Measurements from ENCODE around the gene PEX16. TPM values are rescaled to one million over a fixed set of nuclear protein-coding genes. Genes with fewer than 3 reads are reported as not detected.

PEX16 gene
- total RNA-seq, 1 experiment from 2014 or later, result 26.8 TPM

DNA sequence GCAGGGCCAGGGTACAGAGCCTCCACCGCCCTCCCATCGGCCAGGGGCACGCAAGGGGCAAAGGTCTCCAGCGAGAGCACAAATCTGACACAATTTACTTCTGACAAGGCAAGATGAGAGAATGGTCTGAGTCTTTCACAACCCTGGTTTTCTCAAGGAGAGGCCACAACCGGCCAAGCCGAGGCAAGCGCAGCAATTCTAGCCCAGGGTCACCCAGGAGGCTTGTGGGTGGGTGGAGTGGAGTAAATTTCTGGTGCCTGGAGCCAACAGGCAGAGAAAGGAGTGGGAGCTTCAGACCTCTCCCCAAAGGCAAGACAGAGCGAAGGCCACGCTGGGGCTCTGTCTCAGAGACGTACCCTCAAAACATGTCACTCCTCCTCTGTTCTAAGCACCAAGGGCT is 14.1 kb upstream of the PEX16 start:
- no peak for DNase-seq (ENCODE audit: low read depth)

DNA sequence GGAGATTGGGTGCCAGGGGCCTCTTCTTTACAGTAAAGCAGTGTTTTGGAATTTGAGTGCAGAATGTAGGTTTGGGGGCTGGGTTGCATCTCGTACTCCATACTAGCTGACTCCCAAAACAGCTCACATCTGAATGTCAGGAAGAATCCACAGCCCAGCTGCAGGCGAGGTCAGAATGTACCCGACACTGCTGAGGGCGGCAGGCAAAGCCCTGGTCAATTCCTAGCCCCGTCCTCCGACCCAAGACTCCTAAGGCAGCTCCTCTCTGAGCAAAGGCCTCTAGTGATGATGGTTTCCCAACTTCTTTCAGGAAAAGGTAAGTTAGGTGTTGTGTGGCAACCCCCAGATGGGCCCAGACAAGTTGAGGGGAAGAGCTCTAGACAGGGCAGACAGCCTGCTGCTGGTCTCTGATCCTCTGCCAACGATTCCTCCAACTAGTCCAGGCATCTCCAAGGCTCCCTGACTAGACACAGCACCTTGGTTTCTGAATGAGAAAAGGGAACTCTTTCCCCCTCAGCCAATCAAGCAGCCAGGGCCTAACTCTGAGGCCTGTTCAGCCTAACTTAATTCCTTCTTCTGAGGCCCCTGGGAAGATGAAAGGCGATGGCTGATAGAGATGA is 13.4 kb upstream of the PEX16 start:
- DNase-seq (ENCODE audit: low read depth), result no peak

DNA sequence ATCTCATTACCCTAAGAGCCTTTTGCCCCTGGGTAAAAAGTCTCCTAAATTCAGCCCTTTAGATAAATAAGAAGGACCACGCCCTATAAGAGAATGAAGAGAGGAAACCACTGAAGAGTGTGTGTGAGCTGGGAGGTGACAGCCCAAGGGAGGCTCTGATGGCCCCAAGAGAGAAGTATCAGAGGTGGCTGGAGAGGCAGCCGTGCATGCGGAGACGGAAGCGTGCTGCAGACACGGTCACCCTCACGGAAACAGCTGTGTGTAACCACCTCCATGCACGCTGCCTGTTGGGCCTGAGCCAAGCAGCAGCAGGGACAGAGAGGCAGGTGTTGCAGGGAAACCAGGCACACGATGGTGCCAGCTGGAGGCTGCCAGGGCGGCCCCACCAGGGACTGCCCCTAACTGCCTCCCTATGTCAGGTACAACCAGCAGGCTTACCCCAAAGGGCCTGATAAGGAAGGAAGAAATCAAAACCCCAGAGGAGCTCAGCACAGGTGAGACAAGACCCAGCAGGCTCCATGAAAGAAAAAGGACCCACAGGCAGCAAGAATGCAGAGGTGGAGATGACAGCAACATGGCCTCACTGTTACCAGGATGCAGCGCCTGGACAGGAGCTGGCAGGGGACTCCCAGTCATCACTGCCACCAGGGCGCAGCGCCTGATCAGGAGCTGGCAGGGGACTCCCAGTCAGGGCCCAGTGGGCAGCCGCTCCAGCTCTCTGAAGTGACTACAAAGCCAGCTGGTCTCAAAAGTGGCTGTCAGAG is 12.5 kb upstream of the PEX16 start:
- DNase-seq (ENCODE audit: low read depth), result no peak

DNA sequence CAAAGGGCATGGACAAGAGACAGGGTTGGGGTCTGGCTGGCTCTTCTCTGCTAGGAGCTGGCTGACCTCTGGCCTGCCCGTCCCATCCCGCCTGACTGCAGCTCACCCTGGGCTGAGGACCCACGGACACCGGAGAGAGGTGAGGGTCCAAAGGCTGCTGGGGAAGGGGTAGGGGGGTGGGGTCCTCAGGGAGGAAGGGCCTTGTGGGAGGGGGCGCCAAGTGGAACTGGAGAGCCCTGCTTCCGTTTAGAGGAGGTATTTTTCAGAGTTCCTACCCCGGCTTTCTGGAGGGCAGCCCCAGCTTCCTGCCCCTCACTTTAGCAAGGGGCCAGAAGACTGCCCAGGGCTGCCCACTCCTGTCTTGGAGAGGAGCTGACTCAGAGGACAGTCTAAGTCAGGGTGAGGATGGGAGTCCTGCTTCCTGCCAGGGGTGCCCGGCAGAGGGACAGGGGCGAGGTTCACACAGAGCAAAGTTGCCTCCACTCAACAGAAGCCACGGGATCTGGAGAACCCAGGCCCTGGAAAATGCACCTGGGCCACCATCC is 11.9 kb upstream of the PEX16 start:
- DNase-seq (ENCODE audit: low read depth), result no peak

DNA sequence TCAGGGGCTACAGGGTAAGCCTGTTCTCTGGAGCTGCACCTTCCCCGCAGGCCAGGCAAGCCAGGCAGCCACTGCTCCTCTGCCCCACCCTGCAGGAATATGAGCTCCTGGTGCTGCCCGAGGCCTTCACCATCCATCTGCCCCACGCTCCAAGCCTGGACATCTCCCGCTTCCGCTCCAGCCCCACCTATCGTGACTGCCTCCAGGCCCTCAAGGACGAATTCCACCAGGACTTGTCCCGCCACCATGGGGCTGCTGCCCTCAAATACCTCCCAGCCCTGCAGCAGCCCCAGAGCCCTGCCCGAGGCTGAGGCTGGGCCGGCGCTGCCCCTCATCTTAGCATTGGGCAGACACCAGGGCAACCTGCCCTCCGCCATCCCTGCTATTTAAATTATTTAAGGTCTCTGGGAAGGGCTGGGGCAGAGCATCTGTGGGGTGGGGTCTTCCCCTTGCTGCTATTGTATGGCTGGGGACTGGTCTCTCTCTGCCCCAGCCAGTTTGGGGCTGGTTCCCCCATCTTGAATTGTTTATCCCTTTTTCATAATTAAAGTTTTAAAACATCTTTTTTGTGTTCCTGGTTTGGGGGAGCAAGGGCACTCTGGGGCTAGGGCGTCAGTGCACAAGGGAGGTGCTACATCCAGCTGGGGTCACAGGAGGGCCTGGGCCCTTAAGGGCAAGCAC is 11.0 kb upstream of the PEX16 start:
- no peak for DNase-seq (ENCODE audit: low read depth)

DNA sequence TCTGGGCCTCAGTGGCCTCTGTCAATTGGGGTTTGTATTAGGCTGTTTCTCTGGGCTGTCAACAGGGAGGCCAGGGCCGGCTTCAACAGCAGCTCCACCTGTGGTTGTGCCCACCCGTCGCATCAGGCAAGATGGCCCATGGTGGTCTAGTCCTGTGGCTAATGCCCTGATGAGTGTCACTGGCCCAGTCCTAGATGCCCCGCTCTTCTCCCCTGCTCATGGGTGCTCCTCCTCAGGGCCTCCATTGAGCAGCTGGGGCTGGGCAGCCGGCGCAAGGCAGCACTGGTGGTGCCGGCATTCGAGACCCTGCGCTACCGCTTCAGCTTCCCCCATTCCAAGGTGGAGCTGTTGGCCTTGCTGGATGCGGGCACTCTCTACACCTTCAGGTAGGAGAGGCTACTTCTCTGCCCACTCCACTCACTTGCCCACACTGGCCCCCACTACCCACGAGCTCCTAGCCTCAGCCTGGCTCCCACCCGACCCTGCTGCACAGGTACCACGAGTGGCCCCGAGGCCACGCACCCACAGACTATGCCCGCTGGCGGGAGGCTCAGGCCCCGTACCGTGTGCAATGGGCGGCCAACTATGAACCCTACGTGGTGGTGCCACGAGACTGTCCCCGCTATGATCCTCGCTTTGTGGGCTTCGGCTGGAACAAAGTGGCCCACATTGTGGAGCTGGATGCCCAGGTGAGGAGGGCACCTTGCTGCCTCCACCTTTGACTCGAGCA is 10.2 kb upstream of the PEX16 start:
- no peak for DNase-seq (ENCODE audit: low read depth)

DNA sequence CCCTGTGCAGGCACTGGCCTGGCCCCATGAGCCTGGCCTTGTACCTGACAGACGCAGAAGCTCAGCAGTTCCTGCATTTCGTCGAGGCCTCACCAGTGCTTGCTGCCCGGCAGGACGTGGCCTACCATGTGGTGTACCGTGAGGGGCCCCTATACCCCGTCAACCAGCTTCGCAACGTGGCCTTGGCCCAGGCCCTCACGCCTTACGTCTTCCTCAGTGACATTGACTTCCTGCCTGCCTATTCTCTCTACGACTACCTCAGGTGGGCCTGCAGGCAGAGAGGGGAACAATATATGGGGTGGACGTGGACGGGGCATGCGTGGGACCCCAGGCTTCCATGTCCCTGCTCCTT is 9.6 kb upstream of the PEX16 start:
- DNase-seq (ENCODE audit: low read depth), result no peak

DNA sequence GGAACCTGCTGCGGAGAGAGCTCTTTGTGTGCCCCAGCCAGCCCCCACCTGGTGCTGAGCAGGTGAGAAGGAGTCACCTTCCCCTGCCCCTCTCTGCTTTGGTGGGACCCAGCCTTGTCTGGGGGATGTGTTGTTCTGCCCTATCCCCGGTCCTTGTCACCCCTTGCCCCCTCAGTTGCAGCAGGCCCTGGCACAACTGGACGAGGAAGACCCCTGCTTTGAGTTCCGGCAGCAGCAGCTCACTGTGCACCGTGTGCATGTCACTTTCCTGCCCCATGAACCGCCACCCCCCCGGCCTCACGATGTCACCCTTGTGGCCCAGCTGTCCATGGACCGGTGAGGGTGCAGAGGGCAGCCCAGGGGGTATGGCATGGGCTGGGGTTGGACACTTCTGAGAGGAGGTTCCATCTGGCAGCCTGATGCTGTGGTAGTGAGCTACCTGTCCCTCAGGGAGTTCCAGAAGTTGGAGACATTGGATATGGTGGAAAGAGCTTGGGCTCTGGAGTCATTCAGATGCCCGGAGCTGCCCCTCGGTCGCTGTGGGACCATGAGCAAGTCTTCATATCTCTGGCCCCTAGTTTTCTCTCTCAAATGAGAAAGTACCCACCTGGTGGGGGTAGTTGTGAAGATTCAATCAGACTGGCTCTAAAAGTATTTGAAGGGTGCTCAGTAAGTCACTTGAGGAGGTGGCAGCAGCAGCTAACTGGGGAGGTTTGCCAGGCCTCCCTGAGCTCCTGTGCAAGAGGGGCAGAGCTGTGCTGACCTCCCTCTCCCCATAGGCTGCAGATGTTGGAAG is 9.1 kb upstream of the PEX16 start:
- no peak for DNase-seq (ENCODE audit: low read depth)

DNA sequence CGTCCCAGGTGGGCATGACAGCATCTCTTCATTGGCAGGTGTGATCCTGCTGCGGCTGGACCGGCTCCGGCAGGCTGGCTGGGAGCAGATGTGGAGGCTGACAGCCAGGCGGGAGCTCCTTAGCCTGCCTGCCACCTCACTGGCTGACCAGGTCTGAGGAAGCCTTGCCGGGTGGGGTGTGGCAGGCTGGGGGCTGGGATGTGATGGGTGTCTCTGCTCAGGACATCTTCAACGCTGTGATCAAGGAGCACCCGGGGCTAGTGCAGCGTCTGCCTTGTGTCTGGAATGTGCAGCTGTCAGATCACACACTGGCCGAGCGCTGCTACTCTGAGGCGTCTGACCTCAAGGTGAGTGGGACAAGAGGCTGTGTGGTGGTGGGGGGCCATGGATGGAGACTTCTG is 8.3 kb upstream of the PEX16 start:
- DNase-seq (ENCODE audit: low read depth), result no peak

DNA sequence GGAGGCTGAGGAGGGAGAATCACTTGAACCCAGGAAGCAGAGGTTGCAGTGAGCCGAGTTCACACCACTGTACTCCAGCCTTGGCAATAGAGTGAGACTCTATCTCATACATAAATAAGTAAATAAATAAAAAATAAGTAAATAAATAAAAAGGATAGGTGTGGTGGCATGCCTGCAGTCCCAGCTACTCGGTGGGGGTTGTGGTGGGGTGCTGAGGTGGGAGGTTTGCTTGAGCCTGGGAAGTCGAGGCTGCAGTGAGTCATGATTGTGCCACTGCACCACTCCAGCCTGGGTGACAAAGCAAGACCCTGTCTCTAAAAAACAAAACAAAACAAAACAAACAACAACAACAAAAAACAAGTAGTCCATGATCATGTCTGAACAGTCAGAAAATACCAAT is 7.9 kb upstream of the PEX16 start:
- DNase-seq (ENCODE audit: low read depth), result no peak

DNA sequence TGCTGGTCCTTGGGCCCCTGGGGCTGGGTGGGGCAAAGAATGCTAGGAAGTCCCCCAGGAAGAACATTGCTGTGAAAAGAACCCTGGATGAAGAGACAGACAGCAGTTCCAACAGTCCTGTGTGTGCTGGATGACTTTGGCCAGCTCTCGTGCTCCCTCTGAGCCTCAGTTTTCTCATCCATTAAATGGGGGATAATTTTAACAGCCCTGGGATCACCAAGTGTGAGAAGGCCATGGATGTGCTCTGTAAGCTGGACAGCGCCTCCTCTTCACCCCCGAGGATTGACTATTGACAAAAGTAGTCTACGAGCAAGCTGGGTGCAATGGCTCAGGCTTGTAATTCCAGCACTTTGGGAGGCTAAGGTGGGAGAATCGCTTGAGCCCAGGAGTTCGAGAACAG is 7.2 kb upstream of the PEX16 start:
- no peak for DNase-seq (ENCODE audit: low read depth)

DNA sequence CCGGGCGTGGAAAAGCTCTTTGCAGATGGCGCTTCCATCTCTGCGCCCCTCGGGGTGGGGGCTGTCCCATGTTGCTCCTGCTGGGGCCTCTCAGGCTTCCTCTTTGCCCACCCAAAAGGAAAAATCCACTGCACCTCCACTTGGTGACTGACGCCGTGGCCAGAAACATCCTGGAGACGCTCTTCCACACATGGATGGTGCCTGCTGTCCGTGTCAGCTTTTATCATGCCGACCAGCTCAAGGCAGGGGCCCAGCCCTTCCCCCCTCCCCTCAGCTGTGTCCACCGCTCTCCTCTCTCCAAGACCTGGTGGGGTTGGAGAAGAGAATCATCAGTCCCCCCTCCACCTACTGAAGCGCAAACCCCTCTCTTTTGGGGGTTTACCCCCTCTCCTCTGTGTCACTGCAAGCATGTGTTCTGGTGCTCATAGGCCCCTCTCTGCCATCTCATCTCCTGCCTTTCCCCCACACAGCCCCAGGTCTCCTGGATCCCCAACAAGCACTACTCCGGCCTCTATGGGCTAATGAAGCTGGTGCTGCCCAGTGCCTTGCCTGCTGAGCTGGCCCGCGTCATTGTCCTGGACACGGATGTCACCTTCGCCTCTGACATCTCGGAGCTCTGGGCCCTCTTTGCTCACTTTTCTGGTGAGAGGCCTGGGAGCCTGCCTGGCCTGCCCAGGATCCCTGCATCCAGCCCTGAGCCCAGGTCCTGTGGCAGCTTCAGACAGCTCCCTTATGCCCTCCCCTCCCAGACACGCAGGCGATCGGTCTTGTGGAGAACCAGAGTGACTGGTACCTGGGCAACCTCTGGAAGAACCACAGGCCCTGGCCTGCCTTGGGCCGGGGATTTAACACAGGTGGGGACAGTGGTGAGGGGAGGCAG is 6.6 kb upstream of the PEX16 start:
- no peak for DNase-seq (ENCODE audit: low read depth)

DNA sequence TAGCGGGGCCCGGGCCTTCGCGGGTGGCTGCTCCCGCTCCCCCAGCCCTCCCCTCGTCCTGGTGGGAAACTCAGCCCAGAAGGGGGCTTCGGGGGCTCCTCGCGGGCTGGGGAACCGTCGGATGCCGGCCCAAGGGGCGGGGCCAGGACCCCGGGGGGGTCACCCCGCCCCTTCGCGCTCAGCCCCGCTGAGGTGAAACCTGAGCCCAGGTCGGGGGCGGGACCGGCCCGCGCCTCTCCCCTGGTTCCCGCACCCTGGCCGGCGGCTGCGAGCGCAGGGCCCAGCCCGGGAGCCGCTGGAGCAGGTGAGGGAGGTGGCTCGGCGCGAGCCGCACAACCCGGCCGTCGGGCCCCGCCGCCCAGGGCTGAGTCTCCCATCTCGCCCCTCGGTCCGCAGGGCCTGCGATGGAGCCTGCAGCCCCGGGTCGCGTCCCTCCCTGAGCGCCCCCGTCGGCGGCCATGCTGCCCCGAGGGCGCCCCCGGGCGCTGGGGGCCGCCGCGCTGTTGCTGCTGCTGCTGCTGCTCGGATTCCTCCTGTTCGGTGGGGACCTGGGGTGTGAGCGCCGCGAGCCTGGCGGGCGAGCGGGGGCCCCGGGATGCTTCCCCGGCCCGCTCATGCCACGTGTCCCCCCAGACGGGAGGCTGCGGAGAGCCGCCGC is 4.9 kb upstream of the PEX16 start, which contains the start of gene LARGE2:
Gene LARGE2, plus strand, starts transcription at position 232 of the 658 bp plus-strand sequence. Its CDS starts 227 bp downstream, at position 459.
- DNase-seq (ENCODE audit: low read depth), result no peak

DNA sequence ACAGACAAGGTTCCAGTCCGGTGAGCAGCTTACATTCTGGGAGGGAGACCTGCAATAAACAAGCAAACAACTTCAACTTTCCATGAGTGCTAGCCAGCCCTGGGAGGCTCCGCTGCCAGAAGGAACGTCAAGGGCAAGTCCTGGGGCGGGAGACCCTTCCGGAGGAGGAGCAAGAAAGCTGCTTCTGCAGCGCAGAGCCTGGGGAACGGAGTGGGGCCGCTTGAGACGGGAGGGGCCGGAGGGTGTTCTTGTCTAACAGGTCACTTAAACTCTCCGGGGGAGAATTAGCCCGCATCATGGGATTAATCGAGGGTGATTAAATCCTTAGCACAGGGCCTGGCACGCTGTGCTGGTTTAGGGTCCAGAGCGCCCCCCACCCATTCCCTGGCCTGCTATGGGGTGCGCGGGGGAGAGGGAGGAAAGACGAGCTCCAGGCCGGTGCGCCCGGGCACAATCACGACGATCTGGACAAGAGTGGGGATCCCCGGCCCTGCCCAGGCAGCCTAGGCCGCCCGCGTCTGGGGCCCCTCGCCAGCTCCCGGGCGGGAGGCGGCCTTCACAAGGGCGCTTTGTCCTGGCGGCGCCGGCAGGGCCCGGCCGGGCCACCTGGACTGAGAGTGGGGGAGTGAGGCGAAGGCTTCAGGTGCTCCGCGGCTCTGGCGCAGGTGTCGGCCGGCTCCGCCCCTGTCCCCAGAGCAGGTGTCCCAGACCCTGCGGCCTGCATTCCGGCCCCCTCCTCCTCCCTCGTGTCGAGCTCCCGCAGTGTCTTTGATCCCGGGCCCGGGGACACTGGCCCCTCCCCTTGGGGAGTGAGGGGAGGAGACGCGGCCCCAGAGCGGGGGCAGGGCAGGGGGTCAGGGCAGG is 4.1 kb upstream of the PEX16 start:
- no peak for DNase-seq (ENCODE audit: low read depth)

DNA sequence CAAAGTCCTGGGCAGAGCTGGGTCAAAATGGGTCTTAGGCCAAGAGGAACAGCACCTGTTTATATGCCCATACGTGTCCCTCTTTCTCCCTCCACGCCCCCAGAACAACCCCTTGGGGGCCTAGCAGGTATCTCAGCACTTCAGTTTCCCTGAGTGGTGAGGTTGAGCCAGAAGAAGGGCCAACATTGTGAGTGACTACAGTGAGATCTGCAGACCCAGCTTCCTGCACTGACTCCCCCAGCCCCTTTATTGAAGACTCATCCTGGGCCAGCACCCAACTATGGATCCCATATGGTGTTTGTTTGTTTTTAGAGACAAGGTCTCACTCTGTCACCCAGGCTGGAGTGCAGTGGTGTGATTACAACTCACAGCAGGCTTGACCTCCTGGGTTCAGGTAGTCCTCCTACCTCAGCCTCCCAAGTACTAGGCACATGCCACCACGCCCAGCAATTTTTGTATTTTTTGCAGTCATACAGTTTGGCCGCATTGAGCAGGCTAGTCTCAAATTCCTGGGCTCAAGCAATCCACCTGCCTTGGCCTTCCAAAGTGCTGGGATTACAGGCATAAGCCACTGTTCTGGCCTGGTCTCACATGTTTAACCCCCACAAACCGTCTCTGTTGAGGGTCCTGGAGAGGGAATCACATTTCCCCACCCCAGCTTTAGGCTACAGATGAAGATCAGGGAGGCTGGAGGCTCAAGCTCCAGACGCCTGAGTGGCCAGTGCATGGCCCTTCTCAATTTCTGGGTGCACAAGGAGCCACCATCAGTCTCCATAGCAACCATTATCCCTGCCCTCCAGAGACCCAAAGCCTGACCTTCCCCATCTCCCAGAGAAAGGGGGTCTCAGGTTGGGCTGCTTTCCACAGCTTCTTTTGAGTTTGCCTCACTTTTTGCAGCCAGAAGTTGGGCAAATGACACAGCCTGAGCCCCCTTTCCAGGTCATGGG is 3.1 kb upstream of the PEX16 start:
- DNase-seq (ENCODE audit: low read depth), result no peak

DNA sequence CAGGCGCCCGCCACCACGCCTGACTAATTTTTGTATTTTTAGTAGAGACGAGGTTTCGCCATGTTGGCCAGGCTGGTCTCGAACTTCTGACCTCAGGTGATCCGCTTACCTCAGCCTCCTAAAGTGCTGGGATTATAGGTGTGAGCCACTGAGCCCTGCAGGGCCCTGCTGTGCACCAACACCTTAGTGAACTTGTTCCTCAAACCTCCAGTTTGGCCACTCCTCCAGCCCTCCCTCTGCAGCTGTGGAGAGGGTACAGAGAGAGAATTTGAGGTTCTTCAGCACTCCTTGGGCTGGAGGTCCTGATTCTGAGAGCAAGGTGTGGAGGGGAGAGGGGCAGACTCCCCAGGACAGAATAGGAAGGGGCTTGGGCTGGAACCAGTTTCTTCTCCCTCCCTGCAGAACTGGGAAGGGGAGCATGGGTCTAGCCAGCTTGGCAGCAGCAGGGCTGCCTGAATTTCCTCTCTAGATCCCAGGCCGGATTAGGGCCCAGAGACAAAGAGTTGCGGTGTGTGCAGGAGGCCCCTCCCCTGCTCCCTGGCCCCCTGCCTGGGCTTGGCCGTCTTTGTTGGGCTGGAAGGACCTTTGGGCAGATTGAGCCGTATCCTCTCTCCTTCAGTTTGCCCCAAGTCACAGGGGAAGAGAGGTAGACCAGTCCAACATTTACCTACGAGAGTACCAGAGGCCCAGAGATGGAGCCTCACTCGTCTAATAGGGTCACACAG is 2.3 kb upstream of the PEX16 start:
- no peak for DNase-seq (ENCODE audit: low read depth)
